Neural crest cell (in vitro differentiated cells): ENCODE results near the gene VPS13D. TPM values are rescaled to one million over a fixed set of nuclear protein-coding genes. Genes with fewer than 3 reads are reported as not detected.
A peak's percentile ranks its signal among the peaks of the same experiment; 100 is the strongest.

ENCODE experiments used
- DNase-seq: peaks from one replicate; pipeline ENCODE4 v3.0.0; 2021; ENCODE audit warnings: low read depth, mixed read lengths, low spot score
- H3K27ac Mint-ChIP-seq: one replicate; pipeline ENCODE4 v1.8.0; 2021; ENCODE audit warnings: mild to moderate bottlenecking, mixed read lengths; ENCODE audit not compliant: unreplicated experiment
- H3K27me3 Mint-ChIP-seq: 2 replicates; pipeline ENCODE4 v1.8.0; 2021; ENCODE audit warnings: low read depth, mild to moderate bottlenecking, mixed read lengths
- H3K36me3 Mint-ChIP-seq: 2 replicates; pipeline ENCODE4 v1.8.0; 2021; ENCODE audit warnings: low read depth, mild to moderate bottlenecking, mixed read lengths
- H3K4me1 Mint-ChIP-seq: 2 replicates; pipeline ENCODE4 v1.8.0; 2021; ENCODE audit warnings: mixed read lengths
- H3K4me3 Mint-ChIP-seq: one replicate; pipeline ENCODE4 v1.8.0; 2021; ENCODE audit warnings: mild to moderate bottlenecking, mixed read lengths
- H3K9me3 Mint-ChIP-seq: 2 replicates; pipeline ENCODE4 v1.8.0; 2021; ENCODE audit warnings: mixed read lengths
- CTCF ChIP-seq: fragments of 200-600 bp; sonication (generic); conservative IDR thresholded peaks from 2 replicates; pipeline ENCODE4 v1.5.0; 2021; ENCODE audit warnings: antibody characterized with exemption, mild to moderate bottlenecking
- total RNA-seq: library from RNA; stranded (reverse); gene quantifications from 2 replicates; pipeline ENCODE4 v1.2.1, GENCODE V29; 2021

The VPS13D gene
- total RNA-seq, 1 donor from 2014 or later = 24.5 TPM

- no peak for DNase-seq
- Mint-ChIP-seq H3K36me3 (peaks cover 3% of the 10 kb centered on the region), H3K4me3 (no peak overlapping the region), H3K4me1 (peaks cover 7% of the 10 kb centered on the region), H3K9me3 (no peaks in the 10 kb centered on the region), H3K27ac (peak overlapping the region; percentile 28), H3K27me3 (no peaks in the 10 kb centered on the region)
- TF ChIP-seq CTCF = no peak
These were observed 231.2 kb downstream of the VPS13D start for GRCh38 chr1:12460911-12461621.

- Mint-ChIP-seq H3K4me1 (peaks cover 7% of the 10 kb centered on the region), H3K9me3 (no peaks in the 10 kb centered on the region), H3K27ac (no peak overlapping the region), H3K4me3 (no peak overlapping the region), H3K27me3 (no peaks in the 10 kb centered on the region), H3K36me3 (peaks cover 3% of the 10 kb centered on the region)
- no peak for DNase-seq
- no peak for TF ChIP-seq CTCF
These were observed 231.9 kb downstream of the VPS13D start for GRCh38 chr1:12461754-12462153.

GRCh38 chr1:12462586-12462985 lies 232.8 kb downstream of the VPS13D start:
- no peak for DNase-seq
- Mint-ChIP-seq H3K36me3 (no peaks in the 10 kb centered on the region), H3K4me1 (peaks cover 7% of the 10 kb centered on the region), H3K27me3 (no peaks in the 10 kb centered on the region), H3K27ac (no peak overlapping the region), H3K9me3 (no peaks in the 10 kb centered on the region), H3K4me3 (no peak overlapping the region)
- TF ChIP-seq CTCF = no peak

GRCh38 chr1:12464045-12464461 lies 234.2 kb downstream of the VPS13D start:
- Mint-ChIP-seq H3K4me3 (no peak overlapping the region), H3K27me3 (no peaks in the 10 kb centered on the region), H3K27ac (no peak overlapping the region), H3K4me1 (peaks cover 7% of the 10 kb centered on the region), H3K9me3 (no peaks in the 10 kb centered on the region), H3K36me3 (no peaks in the 10 kb centered on the region)
- DNase-seq = no peak
- TF ChIP-seq CTCF = no peak

GRCh38 chr1:12464598-12465056 lies 234.8 kb downstream of the VPS13D start:
- no peak for DNase-seq
- Mint-ChIP-seq H3K27ac (no peak overlapping the region), H3K36me3 (no peaks in the 10 kb centered on the region)

More at GRCh38 chr1:12464598-12465056, 234.8 kb downstream of the VPS13D start:
- Mint-ChIP-seq H3K4me1 (peaks cover 7% of the 10 kb centered on the region), H3K4me3 (no peak overlapping the region), H3K27me3 (no peaks in the 10 kb centered on the region), H3K9me3 (no peaks in the 10 kb centered on the region)
- TF ChIP-seq CTCF = no peak
